PFSK-1 (cell line): ENCODE results near the gene GLRX2.

Experiments used
- POLR2AphosphoS5 ChIP-seq: IDR thresholded peaks from 2 replicates; pipeline ENCODE4 v1.6.1; 2012; ENCODE audit warnings: low read depth, mild to moderate bottlenecking, control low read depth, low read length, moderate library complexity
- REST ChIP-seq, 2 experiments: IDR thresholded peaks; 2 replicates each; pipeline versions ENCODE4 v1.6.1 to v1.8.0; 2011 to 2012; ENCODE audit warnings: low read depth in 2 of 2, low read length in 2 of 2, control low read depth in 1 of 2, inconsistent platforms in 1 of 2, mild to moderate bottlenecking in 1 of 2, moderate library complexity in 1 of 2; ENCODE audit not compliant: insufficient read depth in 1 of 2
- SIN3A ChIP-seq: IDR thresholded peaks from 2 replicates; pipeline ENCODE4 v1.6.1; 2012; ENCODE audit warnings: mild to moderate bottlenecking, low read length, moderate library complexity, borderline replicate concordance; ENCODE audit not compliant: insufficient read depth

- TF ChIP-seq REST (IDR thresholded peaks at IDR 0.05; ENCODE audit: insufficient read depth in 1 of 2, low read depth in 2 of 2, low read length in 2 of 2) (no peak), POLR2AphosphoS5 (no peak), SIN3A (no peak)
Measured at GRCh38 chr1:193060406-193060805, 44.8 kb downstream of the GLRX2 start.
